Endothelial cell (in vitro differentiated cells): Measurements from ENCODE around the gene SH3RF3. TPM values are rescaled to one million over a fixed set of nuclear protein-coding genes. Genes with fewer than 3 reads are reported as not detected.
"Not testable (repeated sequence)": the region's sequence is repeated elsewhere in the genome, so short reads cannot be mapped to it uniquely, and the experiment has no call there.

Experiments
- DNase-seq: peaks from one replicate; pipeline ENCODE4 v3.0.0; 2021; ENCODE audit warnings: low spot score
- H3K27ac Mint-ChIP-seq: one replicate; pipeline ENCODE4 v1.8.0; 2021; ENCODE audit warnings: mixed read lengths, inconsistent platforms; ENCODE audit not compliant: unreplicated experiment
- H3K27me3 Mint-ChIP-seq: one replicate; pipeline ENCODE4 v1.8.0; 2021; ENCODE audit warnings: mild to moderate bottlenecking, moderate library complexity, mixed read lengths, inconsistent platforms; ENCODE audit not compliant: unreplicated experiment
- H3K36me3 Mint-ChIP-seq: one replicate; pipeline ENCODE4 v1.8.0; 2021; ENCODE audit warnings: mild to moderate bottlenecking, low read depth, mixed read lengths, inconsistent platforms; ENCODE audit not compliant: unreplicated experiment
- H3K4me1 Mint-ChIP-seq: one replicate; pipeline ENCODE4 v1.8.0; 2021; ENCODE audit warnings: mild to moderate bottlenecking, mixed read lengths, inconsistent platforms; ENCODE audit not compliant: unreplicated experiment
- H3K4me3 Mint-ChIP-seq: one replicate; pipeline ENCODE4 v1.8.0; 2021; ENCODE audit warnings: mild to moderate bottlenecking, mixed read lengths, inconsistent platforms; ENCODE audit not compliant: unreplicated experiment
- H3K9me3 Mint-ChIP-seq: one replicate; pipeline ENCODE4 v1.8.0; 2021; ENCODE audit warnings: mixed read lengths, inconsistent platforms; ENCODE audit not compliant: unreplicated experiment
- CTCF ChIP-seq: fragments of 200-600 bp; sonication (generic); IDR thresholded peaks from one replicate; pipeline ENCODE4 v1.5.0; 2021; ENCODE audit warnings: antibody characterized with exemption; ENCODE audit not compliant: unreplicated experiment
- total RNA-seq: library from RNA; stranded (reverse); fragmentation: NEBNext Ultra II Directional; extraction: Animal tissue kit (Norgen Biotek cat#: 25700); gene quantifications from one replicate; pipeline ENCODE4 v1.2.1, GENCODE V29; 2021; ENCODE audit not compliant: unreplicated experiment

Gene SH3RF3
- total RNA-seq, 1 donor from 2014 or later = 12.8 TPM

DNA sequence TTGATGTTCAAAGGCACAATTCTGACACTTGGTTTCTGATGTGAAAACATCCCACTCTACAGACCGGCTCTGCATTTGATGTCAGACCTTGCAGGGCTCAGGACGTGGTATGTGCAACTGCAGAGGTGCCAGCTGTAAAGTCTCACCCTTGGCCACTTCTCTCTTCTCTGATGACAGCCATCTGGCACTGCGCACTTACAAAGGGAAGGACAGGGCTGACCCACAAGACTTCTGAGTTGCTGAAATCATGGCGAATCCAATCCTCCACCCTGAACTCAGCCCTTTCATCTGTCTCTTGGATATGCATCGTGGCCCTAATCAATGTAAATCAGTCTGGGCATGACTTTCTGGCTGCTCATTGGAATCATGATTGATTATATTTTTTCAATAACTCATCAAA lies 402.2 kb downstream of the SH3RF3 start:
- peaks cover 4% of the 10 kb centered on the region for H3K27me3 Mint-ChIP-seq
- H3K27ac Mint-ChIP-seq = no peak overlapping the region
- H3K9me3 Mint-ChIP-seq = no peaks in the 10 kb centered on the region
- peaks cover 10% of the 10 kb centered on the region for H3K4me1 Mint-ChIP-seq
- H3K4me3 Mint-ChIP-seq = no peak overlapping the region
- DNase-seq = no peak
- TF ChIP-seq CTCF = no peak
- no peaks in the 10 kb centered on the region for H3K36me3 Mint-ChIP-seq

DNA sequence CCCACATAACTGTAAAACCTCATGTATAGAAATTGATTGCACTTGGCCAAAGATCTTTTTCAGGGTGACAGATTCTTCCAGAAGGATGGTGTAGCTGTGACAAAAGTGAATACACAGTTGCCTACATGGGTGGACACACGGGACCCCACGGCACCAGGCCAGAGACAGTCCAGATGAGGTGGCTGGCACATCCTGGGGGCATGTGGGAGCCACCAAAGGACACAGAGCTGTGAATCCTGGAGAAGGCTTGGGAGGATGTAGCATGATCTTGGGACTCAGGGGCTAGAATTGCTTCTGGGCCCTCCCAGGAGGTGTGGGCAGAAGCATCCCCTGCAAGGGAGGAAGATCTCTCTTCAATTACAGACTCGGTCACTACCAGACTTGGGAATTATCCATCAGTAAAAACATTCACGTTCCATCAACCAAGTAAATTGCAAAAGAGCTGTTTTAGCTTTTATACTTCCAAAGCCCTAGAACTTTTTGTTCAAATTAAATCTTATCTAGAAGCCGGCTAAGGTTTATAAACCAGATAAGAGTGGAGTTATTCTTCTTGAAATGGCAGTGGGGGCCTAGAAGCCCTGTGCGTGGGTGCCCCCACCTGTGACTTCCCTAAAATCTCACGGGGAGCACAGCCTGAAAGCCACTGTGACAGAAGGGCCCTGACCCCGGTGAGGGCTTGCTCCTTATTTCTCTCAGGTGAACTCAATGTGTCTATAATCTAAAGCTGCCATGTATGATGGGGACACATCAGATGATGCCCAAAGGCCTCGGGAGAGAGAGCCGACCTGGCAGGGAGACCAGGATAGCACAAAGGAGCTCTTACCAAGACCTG lies 403.1 kb downstream of the SH3RF3 start:
- Mint-ChIP-seq H3K27me3 (peaks cover 4% of the 10 kb centered on the region), H3K27ac (no peak overlapping the region), H3K36me3 (no peaks in the 10 kb centered on the region), H3K9me3 (no peaks in the 10 kb centered on the region), H3K4me3 (no peak overlapping the region), H3K4me1 (peaks cover 10% of the 10 kb centered on the region)
- TF ChIP-seq CTCF = no peak
- DNase-seq = no peak

- H3K9me3 Mint-ChIP-seq = no peaks in the 10 kb centered on the region
- H3K36me3 Mint-ChIP-seq = no peaks in the 10 kb centered on the region
- no peak for DNase-seq
- no peak overlapping the region for H3K27ac Mint-ChIP-seq
- no peak overlapping the region for H3K4me3 Mint-ChIP-seq
- peaks cover 10% of the 10 kb centered on the region for H3K4me1 Mint-ChIP-seq
- TF ChIP-seq CTCF = no peak
- peaks cover 3% of the 10 kb centered on the region for H3K27me3 Mint-ChIP-seq
These were observed 403.7 kb downstream of the SH3RF3 start for GRCh38 chr2:109532728-109533076.

DNA sequence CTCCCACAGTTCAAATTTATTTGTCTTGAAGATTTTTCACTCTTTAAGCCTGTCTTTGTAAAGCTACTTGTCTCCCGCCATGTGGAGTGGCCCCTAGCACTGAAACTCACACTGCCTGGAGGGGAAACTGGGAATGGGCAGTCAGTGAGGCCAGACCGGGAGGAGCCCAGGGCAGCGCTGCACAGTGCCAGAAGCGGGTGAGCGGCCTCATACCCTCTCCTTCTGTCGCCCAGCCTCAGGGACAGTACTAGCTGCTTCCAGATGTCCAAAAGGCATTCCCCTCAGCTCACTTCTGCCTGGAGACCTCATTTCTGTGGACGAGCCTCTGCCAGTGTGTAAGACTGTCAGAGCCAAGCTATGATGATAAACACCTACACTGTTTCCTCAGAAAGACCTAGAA lies 404.8 kb downstream of the SH3RF3 start:
- no peak for DNase-seq
- Mint-ChIP-seq H3K9me3 (no peaks in the 10 kb centered on the region), H3K4me3 (no peak overlapping the region), H3K4me1 (peaks cover 10% of the 10 kb centered on the region), H3K27me3 (peaks cover 4% of the 10 kb centered on the region), H3K36me3 (no peaks in the 10 kb centered on the region), H3K27ac (no peak overlapping the region)
- no peak for TF ChIP-seq CTCF

DNA sequence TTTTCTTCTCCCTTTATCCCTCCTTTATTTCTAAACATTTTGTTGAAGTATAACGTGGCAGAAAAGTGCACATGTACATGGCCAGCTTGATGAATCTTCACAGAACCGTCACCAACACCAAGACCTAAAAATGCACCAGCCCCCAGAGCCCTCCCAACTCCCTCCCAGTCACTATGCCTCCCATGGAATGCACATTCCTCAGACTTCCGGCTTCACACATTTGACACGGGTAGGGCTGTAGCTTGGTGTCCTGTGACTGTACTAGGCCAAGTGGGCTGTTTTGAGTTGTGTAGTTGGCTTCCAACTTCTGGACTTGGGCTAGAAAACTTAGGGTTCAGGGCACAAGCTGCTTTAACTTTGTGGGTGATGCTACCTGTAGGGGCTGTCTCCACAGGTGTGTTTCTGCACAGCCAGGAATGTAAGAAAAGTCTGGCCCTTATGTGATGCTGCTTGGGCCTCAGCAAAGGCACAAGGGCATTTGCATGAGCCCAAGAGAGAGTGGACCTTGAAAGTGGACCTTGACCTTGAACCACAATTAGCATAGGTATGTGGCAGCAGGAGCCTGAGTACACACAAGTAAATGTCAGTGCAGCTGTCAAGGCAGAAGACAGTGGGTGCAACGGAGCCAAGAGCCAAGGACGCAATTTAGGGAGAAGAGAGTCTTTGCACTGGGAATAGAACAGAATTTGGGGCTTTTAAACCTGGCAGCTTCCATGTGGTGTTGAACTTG lies 406.4 kb downstream of the SH3RF3 start:
- Mint-ChIP-seq H3K27ac (no peak overlapping the region), H3K4me1 (peaks cover 4% of the 10 kb centered on the region), H3K9me3 (no peaks in the 10 kb centered on the region), H3K4me3 (no peak overlapping the region), H3K27me3 (peaks cover 4% of the 10 kb centered on the region), H3K36me3 (no peaks in the 10 kb centered on the region)
- no peak for TF ChIP-seq CTCF
- no peak for DNase-seq

DNA sequence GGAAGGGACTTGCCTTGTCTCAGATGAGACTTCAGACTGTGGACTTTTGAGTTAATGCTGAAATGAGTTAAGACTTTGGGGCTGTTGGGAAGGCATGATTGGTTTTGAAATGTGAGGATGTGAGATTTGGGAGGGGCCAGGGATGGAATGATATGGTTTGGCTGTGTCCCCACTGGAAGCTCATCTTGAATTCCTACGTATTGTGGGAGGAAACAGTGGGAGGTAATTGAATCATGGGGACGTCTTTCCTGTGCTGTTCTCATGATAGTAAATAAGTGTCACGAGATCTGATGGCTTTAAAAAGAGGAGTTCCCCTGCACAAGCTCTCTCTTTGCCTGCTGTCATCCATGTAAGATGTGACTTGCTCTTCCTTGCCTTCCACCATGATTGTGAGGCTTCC lies 407.6 kb downstream of the SH3RF3 start:
- not testable (repeated sequence) for H3K36me3 Mint-ChIP-seq, H3K4me3 Mint-ChIP-seq, H3K4me1 Mint-ChIP-seq, H3K27ac Mint-ChIP-seq, DNase-seq, H3K9me3 Mint-ChIP-seq, H3K27me3 Mint-ChIP-seq
